ENCODE results near the gene STXBP2. TPM values are rescaled to one million over a fixed set of nuclear protein-coding genes. Genes with fewer than 3 reads are reported as not detected.

Gene STXBP2
- total RNA-seq, 1 donor from 2014 or later: 64.3 TPM

DNA sequence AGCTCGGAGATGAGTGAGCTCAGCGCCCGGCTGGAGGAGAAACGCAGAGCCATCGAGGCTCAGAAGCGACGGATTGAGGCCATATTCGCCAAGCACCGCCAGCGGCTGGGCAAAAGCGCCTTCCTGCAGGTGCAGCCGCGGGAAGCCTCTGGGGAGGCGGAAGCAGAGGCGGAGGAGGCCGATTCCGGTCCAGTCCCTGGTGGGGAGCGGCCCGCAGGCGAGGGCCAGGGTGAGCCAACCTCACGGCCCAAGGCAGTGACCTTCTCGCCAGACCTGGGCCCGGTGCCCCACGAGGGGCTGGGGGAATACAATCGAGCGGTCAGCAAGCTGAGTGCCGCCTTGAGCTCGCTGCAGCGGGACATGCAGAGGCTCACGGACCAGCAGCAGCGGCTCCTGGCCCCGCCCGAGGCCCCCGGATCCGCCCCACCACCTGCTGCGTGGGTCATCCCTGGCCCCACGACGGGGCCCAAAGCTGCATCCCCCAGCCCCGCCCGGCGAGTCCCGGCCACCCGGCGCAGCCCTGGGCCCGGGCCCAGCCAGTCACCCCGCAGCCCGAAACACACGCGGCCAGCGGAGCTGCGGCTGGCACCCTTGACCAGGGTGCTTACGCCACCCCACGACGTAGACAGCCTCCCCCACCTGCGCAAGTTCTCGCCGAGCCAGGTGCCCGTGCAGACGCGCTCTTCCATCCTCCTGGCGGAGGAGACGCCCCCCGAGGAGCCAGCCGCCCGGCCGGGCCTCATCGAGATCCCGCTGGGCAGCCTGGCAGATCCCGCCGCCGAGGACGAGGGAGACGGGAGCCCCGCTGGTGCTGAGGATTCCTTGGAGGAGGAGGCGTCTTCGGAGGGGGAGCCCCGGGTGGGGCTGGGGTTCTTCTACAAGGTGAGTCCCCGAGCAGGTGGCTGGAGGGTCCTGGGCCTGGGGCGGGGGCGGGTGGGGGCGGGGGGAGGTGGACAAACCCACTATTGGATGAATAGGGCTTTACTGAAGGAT lies 24.3 kb upstream of the STXBP2 start:
- Histone ChIP-seq H3K4me3 (no peak overlapping the region), H3K4me1 (no peaks in the 10 kb centered on the region), H3K27me3 (no peaks in the 10 kb centered on the region), H3K36me3 (peaks cover 0 to 5% of the 10 kb centered on the region in 2 donors), H3K27ac (no peak overlapping the region), H3K9me3 (no peaks in the 10 kb centered on the region)
- intact Hi-C loops (cut with DNase I): no loop called here
- TF ChIP-seq, protein P1, sequence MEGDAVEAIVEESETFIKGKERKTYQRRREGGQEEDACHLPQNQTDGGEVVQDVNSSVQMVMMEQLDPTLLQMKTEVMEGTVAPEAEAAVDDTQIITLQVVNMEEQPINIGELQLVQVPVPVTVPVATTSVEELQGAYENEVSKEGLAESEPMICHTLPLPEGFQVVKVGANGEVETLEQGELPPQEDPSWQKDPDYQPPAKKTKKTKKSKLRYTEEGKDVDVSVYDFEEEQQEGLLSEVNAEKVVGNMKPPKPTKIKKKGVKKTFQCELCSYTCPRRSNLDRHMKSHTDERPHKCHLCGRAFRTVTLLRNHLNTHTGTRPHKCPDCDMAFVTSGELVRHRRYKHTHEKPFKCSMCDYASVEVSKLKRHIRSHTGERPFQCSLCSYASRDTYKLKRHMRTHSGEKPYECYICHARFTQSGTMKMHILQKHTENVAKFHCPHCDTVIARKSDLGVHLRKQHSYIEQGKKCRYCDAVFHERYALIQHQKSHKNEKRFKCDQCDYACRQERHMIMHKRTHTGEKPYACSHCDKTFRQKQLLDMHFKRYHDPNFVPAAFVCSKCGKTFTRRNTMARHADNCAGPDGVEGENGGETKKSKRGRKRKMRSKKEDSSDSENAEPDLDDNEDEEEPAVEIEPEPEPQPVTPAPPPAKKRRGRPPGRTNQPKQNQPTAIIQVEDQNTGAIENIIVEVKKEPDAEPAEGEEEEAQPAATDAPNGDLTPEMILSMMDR (IDR thresholded peaks at IDR 0.05): no peak
- TF ChIP-seq POLR2AphosphoS5 (IDR thresholded peaks at IDR 0.05; ENCODE audit: insufficient read depth in 1 of 2, low read depth in 1 of 2) (no peak), POLR2A (IDR thresholded peaks at IDR 0.05) (no peak)
- DNase-seq (ENCODE audit: extremely low spot score in 2 of 2): no peak

DNA sequence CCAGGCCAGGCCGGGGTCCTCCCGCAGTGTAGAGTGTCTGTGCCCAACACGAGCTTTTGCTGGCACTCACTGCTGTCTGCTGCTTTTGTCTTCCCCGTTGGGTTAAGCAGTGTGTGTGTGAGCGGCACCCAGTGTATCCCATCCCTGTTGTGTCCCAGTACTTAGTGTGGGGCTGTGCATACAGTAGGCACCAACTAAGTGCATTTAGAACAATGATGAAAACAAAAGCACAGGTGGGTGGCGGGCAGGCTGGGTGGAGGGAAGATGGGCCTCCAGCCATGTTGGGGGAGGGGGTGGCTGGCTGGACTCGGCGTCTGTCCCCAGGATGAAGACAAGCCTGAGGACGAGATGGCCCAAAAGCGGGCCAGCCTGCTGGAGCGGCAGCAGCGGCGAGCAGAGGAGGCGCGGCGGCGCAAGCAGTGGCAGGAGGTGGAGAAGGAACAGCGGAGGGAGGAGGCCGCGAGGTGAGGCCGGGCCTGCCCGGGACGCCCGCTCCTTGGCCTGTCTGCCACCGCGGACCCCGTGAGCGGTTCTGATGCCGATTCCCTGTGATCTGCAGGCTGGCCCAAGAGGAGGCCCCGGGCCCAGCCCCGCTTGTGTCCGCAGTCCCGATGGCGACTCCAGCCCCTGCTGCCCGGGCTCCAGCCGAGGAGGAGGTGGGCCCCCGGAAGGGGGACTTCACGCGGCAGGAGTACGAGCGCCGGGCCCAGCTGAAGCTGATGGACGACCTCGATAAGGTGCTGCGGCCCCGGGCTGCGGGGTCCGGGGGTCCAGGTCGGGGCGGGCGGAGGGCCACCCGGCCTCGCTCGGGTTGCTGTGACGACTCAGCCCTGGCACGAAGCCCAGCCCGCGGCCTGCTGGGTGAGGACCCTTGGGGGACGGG lies 21.8 kb upstream of the STXBP2 start:
- H3K4me3 ChIP-seq: no peak overlapping the region
- no peaks in the 10 kb centered on the region for H3K4me1 ChIP-seq
- H3K36me3 ChIP-seq: peaks cover 0 to 18% of the 10 kb centered on the region in 2 donors
- intact Hi-C loops (cut with DNase I): no loop called here
- H3K27ac ChIP-seq: no peak overlapping the region
- no peaks in the 10 kb centered on the region for H3K9me3 ChIP-seq
- TF ChIP-seq POLR2A (IDR thresholded peaks at IDR 0.05): no peak
- no peak for TF ChIP-seq POLR2AphosphoS5 (IDR thresholded peaks at IDR 0.05; ENCODE audit: insufficient read depth in 1 of 2, low read depth in 1 of 2)
- TF ChIP-seq, protein P1 (IDR thresholded peaks at IDR 0.05): no peak
- no peak for DNase-seq (ENCODE audit: extremely low spot score in 2 of 2)
- H3K27me3 ChIP-seq: no peaks in the 10 kb centered on the region

DNA sequence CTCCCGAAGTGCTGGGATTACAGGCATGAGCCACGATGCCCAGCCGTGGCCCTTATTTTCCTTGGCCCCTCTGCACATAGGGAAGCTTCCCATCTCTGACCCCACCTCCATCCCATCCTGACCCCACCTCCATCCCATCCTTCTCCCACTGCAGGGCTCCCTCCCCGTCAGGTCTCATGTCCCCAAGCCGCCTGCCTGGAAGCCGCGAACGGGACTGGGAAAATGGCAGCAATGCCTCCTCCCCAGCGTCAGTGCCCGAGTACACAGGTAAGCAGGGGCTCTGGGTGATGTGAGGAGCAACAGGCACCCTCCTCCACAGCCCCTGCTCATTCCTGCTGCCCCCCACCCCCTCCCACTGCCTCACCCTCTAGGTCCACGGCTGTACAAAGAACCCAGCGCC lies 19.7 kb upstream of the STXBP2 start:
- DNase-seq (ENCODE audit: extremely low spot score in 2 of 2): no peak
- no peaks in the 10 kb centered on the region for H3K4me1 ChIP-seq
- H3K9me3 ChIP-seq: no peaks in the 10 kb centered on the region
- intact Hi-C loops (cut with DNase I): no loop called here
- TF ChIP-seq POLR2AphosphoS5 (IDR thresholded peaks at IDR 0.05; ENCODE audit: insufficient read depth in 1 of 2, low read depth in 1 of 2) (no peak), POLR2A (IDR thresholded peaks at IDR 0.05) (no peak)
- TF ChIP-seq, protein P1 (IDR thresholded peaks at IDR 0.05): no peak
- no peak overlapping the region for H3K27ac ChIP-seq
- peaks cover 0 to 39% of the 10 kb centered on the region in 2 donors for H3K36me3 ChIP-seq
- no peaks in the 10 kb centered on the region for H3K27me3 ChIP-seq
- H3K4me3 ChIP-seq: no peak overlapping the region

DNA sequence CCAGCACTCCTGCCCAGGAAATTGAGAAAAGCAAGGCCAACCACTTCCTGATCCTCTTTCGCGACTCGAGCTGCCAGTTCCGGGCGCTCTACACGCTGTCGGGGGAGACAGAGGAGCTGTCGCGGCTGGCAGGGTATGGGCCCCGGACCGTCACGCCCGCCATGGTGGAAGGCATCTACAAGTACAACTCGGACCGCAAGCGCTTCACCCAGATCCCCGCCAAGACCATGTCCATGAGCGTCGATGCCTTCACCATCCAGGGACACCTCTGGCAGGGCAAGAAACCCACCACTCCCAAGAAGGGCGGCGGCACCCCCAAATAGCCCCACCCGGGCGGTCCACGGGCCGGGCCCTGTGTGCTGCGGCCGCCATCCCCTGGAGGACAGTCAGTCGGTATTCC lies 19.2 kb upstream of the STXBP2 start:
- intact Hi-C loops (cut with DNase I): no loop called here
- Histone ChIP-seq H3K4me1 (no peaks in the 10 kb centered on the region), H3K9me3 (no peaks in the 10 kb centered on the region), H3K27me3 (no peaks in the 10 kb centered on the region), H3K36me3 (peaks cover 0 to 44% of the 10 kb centered on the region in 2 donors), H3K27ac (no peak overlapping the region), H3K4me3 (no peak overlapping the region)
- no peak for DNase-seq (ENCODE audit: extremely low spot score in 2 of 2)
- TF ChIP-seq POLR2AphosphoS5 (IDR thresholded peaks at IDR 0.05; ENCODE audit: insufficient read depth in 1 of 2, low read depth in 1 of 2) (no peak), POLR2A (IDR thresholded peaks at IDR 0.05) (no peak)
- TF ChIP-seq, protein P1 (IDR thresholded peaks at IDR 0.05): no peak
